Activated CD4-positive, alpha-beta T cell treated with anti-CD3 and anti-CD28 coated beads, Interleukin-2, amount 50 U/mL, for 24 hours (primary cell): ENCODE data around the gene HIVEP2.

ENCODE experiments used
- DNase-seq, 2 donors: peaks; one replicate each; pipeline ENCODE4 v3.0.0-alpha.2; 2020; ENCODE audit warnings: low read depth in 1 of 2, low spot score in 1 of 2

The HIVEP2 gene

DNA sequence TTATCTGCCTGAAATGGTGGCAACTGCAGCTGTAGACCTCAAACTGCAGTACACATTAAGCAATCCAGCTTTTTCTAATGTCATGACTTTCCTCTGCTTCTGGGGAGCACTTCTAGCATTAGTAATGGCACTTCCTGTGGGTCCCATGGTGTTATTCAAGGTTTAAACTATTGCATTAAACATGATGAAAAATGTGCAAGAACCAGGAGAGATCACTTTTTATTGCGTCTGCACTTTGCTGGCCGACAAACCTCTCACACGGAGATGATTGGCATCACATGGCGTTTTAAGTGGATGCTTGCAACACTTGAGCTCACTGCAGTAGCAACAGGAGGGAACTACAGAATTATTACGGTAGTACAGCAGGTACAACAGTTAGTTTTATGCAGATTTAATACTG lies 148.4 kb downstream of the HIVEP2 start:
- DNase-seq, result no peak

DNA sequence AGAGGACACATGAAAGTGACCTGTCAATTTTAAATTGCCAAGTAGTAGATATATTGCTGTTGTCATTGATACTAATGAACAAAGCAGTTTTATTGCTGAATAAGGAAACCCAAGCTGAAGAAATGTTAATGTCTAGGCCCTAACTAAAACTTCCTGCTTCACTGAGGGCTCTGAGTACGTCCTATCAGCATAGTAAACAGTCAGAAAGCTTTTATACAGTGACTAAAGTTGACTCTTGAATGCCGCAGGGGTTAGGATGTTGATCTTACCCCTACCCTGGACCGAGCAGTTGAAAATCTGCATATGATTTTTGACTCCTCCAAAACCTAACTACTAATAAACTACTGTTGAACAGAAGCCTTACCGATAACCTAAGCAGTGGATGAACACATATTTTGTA lies 149.0 kb downstream of the HIVEP2 start:
- DNase-seq, result no peak

DNA sequence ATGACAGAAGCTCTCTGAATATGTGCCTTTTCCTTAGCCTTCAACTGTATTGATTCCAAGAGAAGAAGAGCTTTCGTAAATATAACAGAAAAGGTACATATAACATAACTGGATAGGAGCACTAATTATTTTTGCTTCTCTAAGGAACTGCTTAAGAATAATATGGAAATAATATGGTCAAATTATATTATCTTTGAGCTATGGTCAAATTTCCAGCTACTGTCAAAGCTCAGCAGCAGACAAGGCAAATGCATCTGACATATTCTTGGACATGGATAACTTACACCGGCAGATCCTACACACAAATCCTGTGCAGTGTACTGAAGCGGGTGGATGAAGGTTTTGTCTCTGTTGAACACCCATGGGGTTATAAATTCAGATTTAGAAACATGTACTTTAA lies 150.6 kb downstream of the HIVEP2 start:
- no peak for DNase-seq

DNA sequence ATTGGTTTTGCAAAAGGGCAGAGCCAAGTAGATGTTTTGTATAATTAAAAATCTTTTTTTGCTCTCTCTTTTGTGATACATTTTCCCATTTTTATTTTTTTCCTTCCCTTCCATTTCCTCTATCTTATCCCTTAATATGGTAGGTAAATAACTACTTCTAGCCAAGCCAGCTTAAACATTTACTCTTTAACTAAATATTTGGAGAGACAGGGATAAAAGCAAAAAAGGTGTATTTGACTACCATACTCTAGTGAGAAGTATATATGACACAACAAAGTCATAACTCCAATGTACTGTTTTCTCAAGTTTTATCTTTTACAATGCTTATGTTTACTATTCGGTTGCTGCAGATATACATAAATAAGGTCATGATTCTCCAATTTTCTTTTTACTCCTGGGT lies 154.7 kb downstream of the HIVEP2 start:
- DNase-seq, result no peak

DNA sequence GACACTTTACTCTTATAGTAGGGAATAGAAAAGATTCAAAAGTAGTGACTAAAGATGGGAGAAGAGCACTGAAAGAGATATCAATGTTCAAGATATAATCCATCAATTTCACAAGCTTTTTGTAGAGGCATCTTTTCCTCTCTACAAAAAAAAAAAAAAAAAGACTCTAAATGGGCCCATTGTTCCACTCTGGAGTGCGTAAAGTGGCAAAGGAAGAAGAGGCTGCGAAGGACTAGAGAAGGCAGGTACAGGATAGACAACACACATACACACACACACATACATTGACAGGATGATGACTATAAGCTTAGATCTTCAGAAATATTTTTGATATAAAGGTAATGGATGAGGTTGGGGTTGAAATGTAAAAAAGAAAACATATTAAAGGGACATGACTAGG lies 157.6 kb downstream of the HIVEP2 start:
- no peak for DNase-seq

DNA sequence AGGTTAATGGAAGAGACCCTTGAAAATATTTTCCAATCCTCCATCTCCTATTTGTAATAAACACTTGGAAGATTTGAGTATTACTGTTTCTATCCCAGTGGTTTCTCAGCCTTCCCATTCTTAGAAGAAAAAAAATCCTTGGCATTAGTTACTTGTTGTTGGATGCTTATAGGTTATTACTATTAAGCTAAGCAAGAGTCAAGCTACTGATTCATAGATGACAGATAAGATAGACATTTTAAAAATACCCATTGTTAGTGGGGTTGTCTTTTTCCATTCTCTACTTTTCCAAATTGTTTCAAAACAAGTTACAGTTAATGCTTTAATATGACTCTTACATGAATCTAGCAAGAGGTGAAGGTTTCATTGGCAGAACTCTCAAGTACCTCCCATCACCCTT lies 158.5 kb downstream of the HIVEP2 start:
- DNase-seq, result no peak

DNA sequence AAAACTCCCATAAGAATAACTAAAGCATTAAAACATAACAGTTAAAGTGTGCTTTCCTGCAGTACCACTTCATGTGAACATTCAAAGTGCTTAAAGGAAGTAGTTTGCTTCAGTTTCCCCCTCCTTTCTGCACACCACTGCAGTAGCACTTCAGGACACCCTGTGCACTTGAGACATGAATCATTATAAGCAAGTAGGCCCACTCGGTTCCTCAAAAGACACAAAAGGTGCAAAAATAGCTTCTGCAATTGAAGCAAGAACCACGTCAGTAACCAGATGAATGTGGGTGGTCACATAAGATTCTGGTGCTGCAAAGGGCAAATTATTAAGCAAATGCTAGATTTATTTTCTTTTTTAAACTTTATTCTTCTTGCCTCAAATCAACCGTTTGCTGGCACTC lies 160.6 kb downstream of the HIVEP2 start:
- peak in 1 of 2 donors; percentile 31 for DNase-seq

DNA sequence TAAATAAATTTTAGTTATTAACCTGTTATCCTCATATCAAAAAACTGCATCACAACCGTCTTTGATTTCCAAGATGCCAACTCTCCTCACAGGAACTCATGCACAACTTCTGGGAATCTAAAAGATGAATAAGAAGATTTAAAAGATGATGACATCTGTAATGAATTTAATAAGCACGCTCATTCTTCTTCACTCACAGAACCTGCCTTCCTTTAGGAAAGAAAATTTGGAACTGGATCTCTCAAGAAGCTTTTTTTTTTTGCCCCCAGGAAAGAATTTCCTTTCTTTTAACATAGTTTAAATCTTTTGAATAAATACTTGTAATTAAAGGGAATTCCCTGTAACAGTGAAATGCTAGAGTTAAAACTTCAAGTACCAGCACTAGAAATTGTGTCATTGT lies 161.5 kb downstream of the HIVEP2 start:
- DNase-seq, result no peak

DNA sequence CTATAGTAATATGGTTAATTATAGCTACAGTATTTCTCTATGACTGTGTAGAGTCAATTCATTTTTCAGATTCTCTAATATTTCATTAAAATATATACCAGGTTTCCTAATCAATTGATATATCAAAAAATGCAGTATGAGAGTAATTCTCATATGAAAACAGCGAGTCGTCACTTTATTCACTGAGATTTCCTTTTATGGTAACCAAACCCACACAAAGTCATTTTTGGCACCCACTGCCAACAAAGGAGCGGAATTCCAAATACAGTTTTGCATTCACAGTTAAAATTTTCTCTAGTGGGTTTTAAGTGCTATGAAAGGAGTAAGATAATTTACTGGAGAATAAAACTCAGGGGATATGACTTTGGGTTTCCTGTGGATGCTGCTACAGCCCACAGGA lies 163.8 kb downstream of the HIVEP2 start:
- no peak for DNase-seq

DNA sequence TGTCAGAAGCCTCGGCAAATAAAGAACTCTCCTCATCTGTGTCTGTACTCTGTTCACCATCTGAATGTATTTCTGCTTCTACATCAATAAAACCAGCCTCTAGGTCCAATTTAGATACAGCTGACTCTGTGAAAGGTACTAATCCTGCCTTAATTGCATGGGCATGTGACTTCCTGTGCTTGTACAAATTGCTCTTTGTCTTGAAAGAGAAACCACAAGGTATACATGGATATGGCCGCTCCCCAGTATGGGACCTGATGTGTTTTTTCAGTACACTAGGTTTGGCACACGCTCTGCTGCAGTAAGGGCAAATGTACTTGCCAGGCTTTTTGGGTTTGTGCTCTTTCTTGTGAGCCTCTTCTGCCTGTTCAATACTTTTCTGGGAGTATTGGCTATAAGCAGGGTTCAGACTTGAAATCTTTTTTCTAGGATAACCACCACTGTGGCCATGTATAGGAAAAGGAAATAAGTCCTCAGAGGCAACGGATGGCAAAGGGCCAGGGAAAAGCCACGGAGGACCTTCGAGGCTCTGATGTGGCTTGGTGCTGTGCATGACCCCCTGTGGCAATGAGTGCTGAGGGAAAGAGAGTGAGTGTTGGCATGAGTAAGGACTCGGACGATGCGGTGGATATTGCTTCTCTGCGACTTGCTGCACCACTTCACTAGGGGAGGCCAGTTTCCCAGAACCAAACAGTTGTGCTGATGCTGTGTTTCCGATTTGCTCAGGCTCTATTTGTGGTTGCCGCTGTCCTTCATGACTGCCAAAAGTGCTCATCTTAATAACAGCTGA lies 170.9 kb downstream of the HIVEP2 start:
- DNase-seq, result no peak

DNA sequence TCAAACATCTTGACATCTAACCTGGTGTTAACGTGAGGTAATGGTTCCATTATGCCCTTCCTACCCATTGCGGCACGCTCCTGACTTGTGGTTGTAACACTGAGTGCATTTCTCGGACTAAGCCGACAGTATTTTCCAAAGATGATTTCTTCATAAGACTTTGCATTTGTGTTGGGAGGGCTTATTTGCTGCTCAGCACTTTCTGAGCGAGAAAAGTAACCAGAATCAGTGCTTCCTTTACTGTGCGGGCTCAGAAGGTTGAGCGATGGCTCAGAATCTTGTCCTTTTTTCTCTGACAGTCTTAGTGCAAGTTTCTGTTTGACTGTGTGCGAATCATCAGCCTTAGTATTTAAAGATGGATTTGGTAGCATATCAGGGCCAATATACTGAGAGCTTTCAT lies 171.7 kb downstream of the HIVEP2 start:
- DNase-seq, result peak in 1 of 2 donors; percentile 30

DNA sequence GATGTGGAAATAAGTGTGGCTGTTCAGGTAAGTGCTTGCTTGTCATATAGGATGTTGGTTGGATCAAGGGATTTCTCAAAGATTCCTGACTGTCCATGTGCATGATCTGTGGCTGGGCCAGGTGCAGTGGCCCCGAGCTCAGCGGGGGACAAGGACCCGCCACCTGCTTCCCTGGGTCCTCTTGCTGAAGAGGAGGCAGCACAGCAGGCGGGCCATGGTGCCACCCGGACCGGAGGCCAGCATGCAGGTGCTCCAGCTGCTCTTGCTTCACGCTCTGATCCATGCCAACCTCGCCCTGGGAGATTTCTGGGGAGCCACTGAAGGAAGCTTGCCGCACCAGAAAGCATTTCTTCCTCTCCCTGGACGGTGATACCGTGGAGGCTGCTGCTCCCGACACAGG lies 173.8 kb downstream of the HIVEP2 start:
- no peak for DNase-seq

DNA sequence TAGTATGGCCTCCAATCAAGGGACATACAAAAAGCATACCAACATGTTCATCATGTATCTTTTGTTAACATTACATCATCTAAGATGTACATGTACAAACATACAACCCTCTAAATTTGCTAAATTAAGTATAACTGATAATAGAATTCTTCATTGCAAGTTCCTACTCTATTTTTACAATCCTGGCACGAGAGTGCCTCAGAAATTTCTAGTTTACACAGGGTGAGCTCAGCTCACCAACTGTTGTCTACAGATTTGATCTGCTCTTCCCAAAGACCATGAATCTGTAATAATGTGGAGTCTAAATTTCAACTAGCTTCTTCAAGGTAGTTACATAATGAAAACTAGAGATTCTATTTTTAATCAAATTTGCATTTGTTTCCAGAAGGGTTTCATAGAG lies 179.7 kb downstream of the HIVEP2 start:
- no peak for DNase-seq

DNA sequence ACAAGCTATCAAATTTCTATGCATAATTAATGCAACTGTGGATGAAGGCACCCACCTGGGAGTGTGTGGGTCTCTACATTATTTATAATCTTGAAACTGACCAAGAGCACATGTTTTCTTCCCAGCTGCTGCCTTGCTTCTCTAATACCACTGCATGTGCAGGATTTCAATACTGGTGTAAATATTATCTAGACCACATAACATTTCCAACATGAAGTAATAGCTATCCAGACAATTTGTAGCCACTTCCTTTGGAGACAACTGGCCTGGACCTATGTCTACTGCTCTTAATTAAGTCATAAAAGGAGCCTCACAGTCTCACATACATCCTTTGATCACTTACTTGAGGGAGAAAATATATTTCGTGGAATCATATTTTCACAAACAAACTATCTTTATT lies 180.7 kb downstream of the HIVEP2 start:
- DNase-seq, result no peak

DNA sequence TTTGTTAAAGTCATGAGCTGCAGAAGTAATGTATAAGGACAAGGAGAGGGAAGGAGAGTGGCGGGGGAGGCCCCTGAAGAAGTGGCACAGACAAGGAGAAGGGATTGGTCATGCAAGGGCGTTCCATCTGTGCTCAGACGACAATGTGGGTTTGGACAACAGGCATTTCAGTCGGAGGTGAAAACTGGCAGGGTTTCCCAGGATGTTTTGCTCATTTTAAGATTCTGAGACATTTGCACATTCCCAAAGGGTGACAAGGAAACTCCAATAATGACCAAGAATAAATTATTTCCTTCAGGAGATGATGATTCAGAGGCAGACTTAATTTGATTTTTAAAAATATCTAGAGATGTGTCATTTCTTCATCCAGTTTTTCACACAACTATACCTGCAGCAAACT lies 181.8 kb downstream of the HIVEP2 start:
- no peak for DNase-seq

DNA sequence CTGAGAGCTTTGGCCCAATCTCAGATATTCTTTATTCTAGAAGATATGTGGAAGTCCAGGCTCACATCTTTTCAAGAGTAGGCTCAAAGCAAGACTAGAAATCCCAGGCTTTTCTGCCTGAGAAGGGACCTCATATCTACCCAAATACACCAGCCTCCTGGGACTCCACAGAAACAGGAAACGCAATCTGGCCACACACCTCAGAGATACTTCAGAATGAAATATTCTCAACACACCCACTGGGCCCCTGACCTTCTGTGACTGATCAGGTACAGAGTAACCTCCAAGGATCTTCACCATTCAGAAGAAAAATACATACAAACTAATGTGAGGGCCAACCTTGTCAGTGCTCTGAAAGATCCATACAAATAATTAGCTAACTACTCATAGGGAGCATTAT lies 183.2 kb downstream of the HIVEP2 start:
- DNase-seq, result no peak

DNA sequence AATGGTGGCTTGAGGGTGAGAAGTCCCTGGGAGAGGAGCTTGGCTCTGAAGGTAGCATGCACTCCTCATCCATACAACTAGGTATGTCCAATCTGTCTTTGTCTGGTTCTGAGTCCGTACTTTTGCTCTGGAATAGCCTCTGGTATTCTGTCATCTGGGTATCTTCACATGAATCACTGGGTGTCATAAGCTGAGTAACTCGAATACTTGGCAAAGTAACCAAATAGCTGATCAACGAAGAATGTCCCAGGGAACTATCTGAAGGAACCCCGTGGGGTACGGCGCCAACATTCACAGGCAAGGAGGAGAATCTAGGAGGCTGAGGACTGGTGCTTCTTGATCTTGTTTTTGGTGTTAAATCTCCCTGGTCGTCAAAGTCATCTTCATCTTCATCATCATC lies 184.8 kb downstream of the HIVEP2 start:
- DNase-seq, result no peak

DNA sequence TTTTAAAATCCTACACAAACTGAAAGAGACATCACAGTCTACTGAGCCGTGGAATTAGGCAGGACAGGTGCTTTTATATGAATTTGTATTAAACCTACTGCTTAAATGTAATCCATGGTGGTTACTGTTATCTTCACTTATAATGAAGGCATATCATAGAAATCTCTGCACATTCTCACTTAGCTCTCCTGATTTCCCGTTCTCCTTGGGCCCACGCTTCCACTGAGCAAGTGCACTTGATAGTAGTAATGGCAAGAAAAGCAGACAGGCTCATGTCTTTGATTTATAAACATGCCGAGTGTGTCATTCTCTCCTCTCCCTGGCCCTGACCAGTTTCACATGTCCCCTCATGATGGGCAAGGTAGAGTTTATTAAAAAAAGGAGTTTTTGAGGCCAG lies 186.3 kb downstream of the HIVEP2 start:
- no peak for DNase-seq

DNA sequence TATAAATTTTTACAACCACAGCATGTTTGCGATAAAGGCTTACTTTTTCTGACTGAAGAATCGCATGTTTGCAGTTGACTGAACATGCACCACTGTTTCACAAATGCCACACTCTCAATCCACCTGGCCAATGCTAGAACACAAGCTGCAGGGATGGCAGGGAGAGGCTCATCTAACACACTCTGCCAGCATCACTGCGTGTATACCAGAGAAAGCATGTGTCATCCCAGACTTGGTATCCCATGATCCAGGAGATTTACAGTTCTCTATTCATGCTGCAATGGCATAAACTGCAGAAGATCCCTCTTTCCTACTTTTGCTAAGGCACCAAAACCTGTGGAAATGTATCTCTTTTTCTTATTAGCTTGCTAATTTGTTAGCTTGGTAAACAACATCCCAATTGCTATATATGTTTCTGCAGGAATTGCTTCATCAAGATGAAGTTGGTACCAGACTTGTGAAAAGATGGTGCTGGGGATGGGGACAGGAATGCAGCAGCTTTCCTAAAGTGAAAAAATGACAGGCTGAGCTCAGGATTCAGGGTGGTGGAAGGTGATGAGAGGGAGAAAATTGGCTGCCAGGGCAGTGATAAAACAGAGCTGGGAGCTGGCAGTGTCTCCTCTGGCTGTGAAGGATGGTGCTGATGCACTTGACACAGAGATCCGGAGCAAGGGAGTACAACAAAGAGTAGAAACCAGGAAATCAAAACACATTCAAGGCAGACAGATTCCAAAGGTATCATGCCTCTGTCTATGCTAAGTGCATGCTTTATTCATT lies 186.9 kb downstream of the HIVEP2 start:
- no peak for DNase-seq

DNA sequence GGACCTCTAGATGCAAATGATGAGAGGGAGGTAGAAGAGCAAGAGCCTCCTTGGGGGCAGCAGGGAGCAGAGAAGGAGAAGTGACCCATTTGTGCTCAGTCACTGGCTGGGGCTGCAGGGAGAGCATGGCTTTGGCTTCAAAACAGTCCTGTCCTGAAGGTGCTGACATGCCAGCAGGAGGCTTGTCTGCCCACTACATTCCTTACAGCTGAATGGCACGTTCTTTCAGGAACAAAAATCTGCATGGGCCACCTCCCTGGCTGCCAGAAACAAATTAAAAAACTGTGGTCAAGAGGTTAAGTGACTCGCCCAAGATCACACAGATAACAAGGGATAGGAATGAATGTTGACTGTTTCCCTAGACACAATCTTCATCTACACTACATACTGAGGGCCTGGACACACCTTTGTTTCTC lies 188.8 kb downstream of the HIVEP2 start:
- no peak for DNase-seq

DNA sequence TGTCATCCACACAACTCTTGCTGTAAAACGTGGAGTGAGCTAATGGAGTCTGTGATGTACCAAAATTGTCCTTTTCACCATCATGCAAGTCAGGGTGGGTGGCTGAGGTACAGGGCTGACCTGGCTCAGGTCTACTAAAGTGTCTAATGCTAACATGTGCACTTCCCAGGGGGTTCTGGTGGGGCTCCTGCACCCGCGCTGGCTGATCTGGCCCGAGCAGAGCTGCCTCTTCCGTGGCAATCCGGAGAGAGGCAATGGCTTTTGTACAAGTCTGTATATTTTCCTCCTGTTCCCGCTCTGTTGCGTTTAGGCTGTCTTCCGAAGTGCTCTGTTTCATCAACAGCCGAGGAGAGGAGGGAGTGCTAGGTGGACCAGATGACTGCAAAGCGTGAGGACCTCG lies 191.8 kb downstream of the HIVEP2 start:
- no peak for DNase-seq

DNA sequence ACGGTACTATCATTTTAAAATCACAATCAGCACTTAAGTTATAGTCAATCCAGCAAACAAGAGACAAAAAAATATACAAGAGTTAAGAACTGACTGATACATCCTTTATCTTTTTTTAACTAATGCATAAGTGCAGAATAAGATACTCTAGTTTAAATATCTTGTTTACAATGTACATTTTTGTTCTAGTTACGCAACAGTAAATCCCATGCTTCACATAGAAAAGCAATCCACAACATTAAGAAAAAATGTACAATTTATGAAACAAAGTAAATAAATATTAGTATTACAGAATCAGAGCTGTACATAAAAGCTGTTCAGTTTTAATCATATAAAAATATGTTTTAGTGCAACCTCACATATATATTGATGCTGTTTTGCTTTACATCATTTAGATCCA lies 192.6 kb downstream of the HIVEP2 start:
- no peak for DNase-seq

DNA sequence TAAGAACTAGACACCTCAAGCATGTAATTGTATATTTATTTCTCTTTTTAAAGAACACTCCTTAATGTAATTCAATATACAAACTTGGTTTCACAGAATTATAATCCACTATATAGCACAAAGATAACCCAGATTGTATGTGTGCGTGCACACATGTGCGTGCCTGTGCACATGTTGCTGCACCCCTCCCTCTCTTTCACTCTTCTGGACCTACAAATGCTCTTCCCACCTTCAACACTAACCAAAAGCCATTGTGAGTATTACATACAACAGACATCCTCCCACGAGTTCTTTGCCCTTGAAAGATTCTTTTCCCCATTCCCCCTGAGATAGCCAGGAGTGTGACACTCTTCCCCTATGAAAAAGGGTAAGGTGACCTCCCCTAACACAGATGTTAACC lies 193.5 kb downstream of the HIVEP2 start:
- no peak for DNase-seq
